HL-60/S4 treated with retinoic acid at 250 ng/mL for 4 days and 3 days (cell line): ENCODE data around the gene CYFIP1.
"Not testable (repeated sequence)": the region's sequence is repeated elsewhere in the genome, so short reads cannot be mapped to it uniquely, and the experiment has no call there.

Source experiments
- in situ Hi-C: fragments of 300-500 bp; cut with MboI; formaldehyde crosslinking; loops from 2 replicates; pipeline ENCODE4 v1.7.0; 2022; ENCODE audit warnings: low sequenced_read_pairs

Gene CYFIP1

GRCh38 chr15:22980189-22981050 is at the start of gene CYFIP1:
Gene CYFIP1, minus strand, starts transcription at chr15:22980368. Its CDS starts 33,083 bp downstream, at chr15:22947285.
- in situ Hi-C loops = no loop called here

GRCh38 chr15:23026218-23026617 is 46.0 kb upstream of the CYFIP1 start:
- in situ Hi-C loops = loop anchor here (25.0 kb wide), 1 partner anchor 386 kb away; no protein-coding TSS in a partner anchor

DNA sequence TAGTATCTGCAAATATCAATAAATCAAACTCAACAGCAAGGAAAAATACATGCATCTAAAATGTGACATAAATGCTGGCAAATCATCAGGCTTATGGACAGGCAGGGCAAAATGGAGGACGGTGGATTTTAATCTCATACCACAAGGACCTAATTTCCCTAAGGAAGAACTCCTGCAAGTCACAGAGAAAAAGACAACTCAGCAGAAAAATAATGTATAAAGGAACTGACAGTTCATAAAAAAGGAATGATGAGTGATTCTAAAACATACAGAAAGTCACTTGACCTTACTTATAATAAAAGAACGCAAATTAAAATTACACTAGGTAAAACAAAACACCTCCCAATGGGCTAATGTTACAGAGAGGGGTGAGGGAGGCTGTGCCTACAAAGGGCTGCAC is 42.0 kb upstream of the CYFIP1 start:
- in situ Hi-C loops = no loop called here

DNA sequence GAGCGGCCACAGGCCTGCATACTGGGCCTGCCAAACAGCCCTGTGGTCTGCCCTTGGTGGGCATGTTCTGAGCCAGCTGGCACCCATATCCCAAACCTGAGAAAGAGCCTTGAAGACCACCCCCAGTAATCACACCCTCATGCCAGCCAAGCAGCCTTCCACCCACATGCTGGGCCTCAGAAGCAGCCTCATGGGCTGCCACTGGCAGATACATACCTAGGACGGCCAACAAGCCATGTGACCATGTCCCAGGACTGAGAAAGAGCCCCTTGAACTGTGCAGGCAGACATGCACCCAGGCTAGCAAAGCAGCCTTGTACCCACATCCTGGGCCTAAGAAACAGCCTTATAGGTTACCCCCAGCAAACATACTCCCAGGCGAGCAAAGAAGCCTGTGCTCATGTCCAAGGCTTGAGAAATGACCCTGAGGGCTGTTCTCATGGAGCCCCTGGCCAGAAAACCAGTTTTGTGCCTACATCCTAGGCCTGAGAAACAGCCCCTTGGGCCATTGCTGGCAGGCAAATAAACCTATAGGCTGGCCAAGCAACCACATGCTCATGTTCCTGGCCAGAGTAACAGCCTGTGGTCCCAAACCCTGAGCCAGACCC is 34.3 kb upstream of the CYFIP1 start:
- in situ Hi-C loops = no loop called here

- in situ Hi-C loops = no loop called here
Observed at GRCh38 chr15:23013681-23014080, 33.5 kb upstream of the CYFIP1 start.

- in situ Hi-C loops = not testable (repeated sequence)
Observed at GRCh38 chr15:23012616-23013015, 32.4 kb upstream of the CYFIP1 start.

DNA sequence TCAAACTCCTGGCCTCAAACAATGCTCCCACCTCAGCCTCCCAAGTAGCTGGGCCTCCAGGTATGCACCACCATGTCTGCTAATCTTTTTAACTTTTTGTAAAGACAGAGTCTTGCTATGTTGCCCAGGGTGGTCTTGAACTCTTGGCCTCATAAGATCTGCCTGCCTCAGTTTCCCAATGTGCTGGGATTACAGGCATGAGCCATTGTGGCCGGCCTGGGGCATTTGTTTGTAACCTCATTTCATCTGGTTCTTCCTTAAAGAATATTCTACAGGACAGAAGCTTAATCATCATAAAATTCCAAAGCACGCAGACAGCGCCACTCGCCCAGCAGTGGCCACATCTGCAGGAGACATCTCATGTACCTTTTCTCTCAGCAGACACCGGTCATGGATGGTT is 23.6 kb upstream of the CYFIP1 start:
- in situ Hi-C loops = no loop called here

- in situ Hi-C loops = no loop called here
Observed at GRCh38 chr15:23002920-23003319, 22.8 kb upstream of the CYFIP1 start.

GRCh38 chr15:22995795-22996194 is 15.6 kb upstream of the CYFIP1 start:
- in situ Hi-C loops = loop anchor here (10.0 kb wide), 1 partner anchor 61 kb away; no protein-coding TSS in a partner anchor

DNA sequence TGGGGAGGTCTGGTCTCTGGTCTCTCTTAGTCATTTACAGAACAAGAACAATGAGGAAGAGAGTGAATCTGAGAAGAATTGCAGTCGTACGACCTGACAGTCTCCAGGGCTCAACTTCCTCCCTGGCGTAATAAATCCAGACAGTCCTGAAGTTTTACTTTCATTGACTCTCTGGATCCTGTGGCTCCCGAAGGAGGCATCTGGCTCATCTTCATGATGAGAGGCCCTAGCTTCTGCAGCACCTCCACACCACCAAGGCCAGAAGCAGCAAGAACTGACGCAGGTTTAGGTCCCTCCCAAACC is 11.8 kb upstream of the CYFIP1 start:
- in situ Hi-C loops = loop anchor here (10.0 kb wide), 1 partner anchor 57 kb away; no protein-coding TSS in a partner anchor

GRCh38 chr15:22989576-22990477 is 9.7 kb upstream of the CYFIP1 start:
- in situ Hi-C loops = loop anchor here (10.0 kb wide), 1 partner anchor 55 kb away; no protein-coding TSS in a partner anchor

GRCh38 chr15:22988811-22989210 is 8.6 kb upstream of the CYFIP1 start:
- in situ Hi-C loops = no loop called here

DNA sequence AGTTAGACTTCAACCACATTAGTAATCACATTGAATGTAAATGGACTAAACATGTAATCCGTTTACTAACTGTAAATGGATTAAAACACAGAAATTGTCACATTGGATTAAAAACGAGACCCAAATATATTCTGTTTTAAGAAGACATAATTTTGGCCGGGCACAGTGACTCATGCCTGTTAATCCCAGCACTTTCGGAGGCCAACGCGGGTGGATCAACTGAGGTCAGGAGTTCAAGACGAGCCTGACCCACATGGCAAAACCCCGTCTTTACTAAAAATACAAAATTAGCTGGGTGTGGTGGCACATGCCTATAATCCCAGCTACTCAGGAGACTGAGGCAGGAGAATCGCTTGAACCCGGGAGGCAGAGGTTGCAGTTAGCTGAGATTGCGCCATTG is 1.8 kb upstream of the CYFIP1 start:
- in situ Hi-C loops = not testable (repeated sequence)

DNA sequence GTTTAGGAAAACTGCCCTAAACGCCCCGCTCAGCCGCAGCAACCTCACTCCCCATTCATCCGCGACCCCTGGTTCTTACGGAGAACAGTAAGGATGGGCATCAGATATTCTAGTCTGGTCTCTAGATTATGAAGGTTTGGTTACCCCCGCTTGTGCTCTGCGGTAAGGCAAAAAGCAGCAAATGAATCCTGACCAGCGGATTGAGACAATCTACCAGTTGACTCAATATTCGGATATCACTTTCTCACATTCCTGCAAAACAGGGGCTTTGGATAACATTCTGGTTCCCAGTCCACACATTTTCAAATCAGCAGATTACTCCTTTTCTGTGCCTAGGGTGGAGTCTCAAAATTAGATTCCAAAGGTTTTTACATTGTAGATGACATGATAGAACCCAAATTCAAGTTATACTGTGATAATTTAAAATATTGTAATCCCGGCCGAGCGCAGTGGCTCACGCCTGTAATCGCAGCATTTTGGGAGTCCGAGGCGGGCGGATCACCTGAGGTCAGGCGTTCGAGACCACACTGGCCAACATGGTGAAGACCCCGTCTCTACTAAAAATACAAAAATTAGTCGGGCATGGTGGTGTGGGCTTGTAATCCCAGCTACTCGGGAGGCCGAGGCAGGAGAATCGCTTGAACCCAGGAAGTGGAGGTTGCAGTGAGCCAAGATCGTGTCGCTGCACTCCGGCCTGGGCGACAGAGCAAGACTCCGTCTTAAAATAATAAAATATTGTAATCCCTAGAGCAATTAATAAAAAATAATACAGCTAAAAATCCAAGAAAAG is 1.1 kb upstream of the CYFIP1 start:
- in situ Hi-C loops = no loop called here

GRCh38 chr15:22979238-22980188 is 655 bp downstream of the CYFIP1 start:
- in situ Hi-C loops = no loop called here

- in situ Hi-C loops = no loop called here
Observed at GRCh38 chr15:22978691-22979237, 1.4 kb downstream of the CYFIP1 start.

GRCh38 chr15:22974745-22975144 is 5.4 kb downstream of the CYFIP1 start:
- in situ Hi-C loops = no loop called here

DNA sequence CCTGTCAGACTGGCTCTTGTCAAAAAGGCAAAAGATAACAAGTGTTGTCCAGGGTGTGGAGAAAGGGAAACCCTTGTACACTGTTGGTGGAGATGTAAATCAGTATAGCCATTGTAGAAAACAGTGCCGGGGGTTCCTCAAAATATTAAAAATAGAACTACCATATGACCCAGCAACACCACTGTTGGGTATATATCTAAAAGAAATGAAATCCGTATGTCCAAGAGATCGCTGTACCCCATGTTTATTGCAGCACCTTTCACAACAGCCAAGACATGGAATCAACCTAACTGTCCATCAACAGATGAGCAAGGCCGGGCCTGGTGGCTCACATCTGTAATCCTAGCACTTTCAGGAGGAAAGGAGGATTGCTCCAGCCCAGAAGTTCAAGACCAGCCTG is 6.2 kb downstream of the CYFIP1 start:
- in situ Hi-C loops = no loop called here

DNA sequence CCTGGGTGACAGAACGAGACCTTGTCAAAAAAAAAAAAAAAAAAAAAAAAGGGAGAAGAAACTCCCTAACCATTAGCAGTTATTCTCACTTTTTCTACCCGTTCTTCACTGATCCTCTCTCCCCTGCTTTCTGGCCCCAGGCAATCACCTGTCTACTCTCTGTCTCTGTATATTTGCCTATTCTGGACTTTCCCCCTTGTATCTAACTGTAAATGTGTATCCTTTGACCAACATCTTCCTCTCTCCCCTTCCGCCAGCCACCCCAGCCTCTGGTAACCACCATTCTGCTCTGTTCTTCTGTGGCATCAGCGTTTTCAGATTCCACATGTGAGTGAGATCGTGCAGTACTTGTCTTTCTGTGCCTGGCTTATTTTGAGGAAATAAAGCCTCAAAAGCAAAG is 6.9 kb downstream of the CYFIP1 start:
- in situ Hi-C loops = no loop called here
